SU-DHL-6 (cell line): ENCODE data around the gene PHETA1.

Experiments
- EZH2phosphoT487 ChIP-seq: fragments of 200-600 bp; sonication (generic), shearing (Covaris generic); conservative IDR thresholded peaks from 2 replicates; pipeline ENCODE4 v1.6.1; 2018; ENCODE audit warnings: mild to moderate bottlenecking, antibody characterized with exemption, low read length, moderate library complexity, mixed read lengths
- TF ChIP-seq, protein P1 (sequence below): fragments of 200-600 bp; sonication (generic); IDR thresholded peaks from one replicate; pipeline ENCODE4 v1.5.1; 2017; ENCODE audit warnings: antibody characterized with exemption, mild to moderate bottlenecking, low read length, moderate library complexity; ENCODE audit not compliant: insufficient read depth, poor library complexity, severe bottlenecking

- TF ChIP-seq, protein P1, sequence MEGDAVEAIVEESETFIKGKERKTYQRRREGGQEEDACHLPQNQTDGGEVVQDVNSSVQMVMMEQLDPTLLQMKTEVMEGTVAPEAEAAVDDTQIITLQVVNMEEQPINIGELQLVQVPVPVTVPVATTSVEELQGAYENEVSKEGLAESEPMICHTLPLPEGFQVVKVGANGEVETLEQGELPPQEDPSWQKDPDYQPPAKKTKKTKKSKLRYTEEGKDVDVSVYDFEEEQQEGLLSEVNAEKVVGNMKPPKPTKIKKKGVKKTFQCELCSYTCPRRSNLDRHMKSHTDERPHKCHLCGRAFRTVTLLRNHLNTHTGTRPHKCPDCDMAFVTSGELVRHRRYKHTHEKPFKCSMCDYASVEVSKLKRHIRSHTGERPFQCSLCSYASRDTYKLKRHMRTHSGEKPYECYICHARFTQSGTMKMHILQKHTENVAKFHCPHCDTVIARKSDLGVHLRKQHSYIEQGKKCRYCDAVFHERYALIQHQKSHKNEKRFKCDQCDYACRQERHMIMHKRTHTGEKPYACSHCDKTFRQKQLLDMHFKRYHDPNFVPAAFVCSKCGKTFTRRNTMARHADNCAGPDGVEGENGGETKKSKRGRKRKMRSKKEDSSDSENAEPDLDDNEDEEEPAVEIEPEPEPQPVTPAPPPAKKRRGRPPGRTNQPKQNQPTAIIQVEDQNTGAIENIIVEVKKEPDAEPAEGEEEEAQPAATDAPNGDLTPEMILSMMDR, result no peak
- TF ChIP-seq EZH2phosphoT487, result no peak
Observed at GRCh38 chr12:111418594-111418880, 49.6 kb upstream of the PHETA1 start.
